Ecto neural progenitor cell (in vitro differentiated cells): ENCODE measurements around the gene RNF186.
"Not testable (repeated sequence)": the region's sequence is repeated elsewhere in the genome, so short reads cannot be mapped to it uniquely, and the experiment has no call there.

Experiments
- DNase-seq: peaks from one replicate; pipeline ENCODE4 v3.0.0-alpha.2; 2018; ENCODE audit warnings: low spot score

The RNF186 gene

DNA sequence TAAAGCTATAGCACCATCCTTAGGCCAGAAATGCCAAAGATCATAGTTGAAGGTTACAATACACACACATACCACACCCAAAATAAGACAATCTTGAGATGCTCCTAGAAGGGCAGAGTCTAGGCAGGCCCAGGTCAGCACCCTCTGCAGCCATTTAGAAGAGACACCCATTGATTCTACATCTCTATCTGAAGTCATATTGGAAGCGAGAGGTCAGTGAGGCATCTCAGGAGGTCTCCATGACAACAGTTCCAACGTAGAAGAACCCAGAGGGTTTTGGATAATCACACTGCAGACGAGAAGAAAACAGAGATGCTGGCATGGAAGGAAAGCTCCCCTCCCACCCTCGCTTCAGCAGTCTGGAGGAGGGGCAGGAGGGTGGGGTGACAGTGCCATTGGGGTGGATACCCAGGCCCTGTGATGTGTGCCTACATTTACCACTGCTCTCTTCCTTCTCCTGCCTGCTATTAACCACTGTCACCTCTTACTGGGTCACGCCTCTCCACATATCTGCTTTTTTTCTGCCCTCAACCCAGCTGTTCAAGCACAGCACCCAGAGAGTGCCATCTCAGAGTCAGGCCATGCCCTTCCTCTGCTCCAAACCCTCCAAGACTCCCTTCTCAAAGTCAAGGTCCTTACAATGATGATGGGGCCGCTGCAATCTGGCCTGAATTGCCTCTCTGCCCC is 21.6 kb downstream of the RNF186 start:
- no peak for DNase-seq

DNA sequence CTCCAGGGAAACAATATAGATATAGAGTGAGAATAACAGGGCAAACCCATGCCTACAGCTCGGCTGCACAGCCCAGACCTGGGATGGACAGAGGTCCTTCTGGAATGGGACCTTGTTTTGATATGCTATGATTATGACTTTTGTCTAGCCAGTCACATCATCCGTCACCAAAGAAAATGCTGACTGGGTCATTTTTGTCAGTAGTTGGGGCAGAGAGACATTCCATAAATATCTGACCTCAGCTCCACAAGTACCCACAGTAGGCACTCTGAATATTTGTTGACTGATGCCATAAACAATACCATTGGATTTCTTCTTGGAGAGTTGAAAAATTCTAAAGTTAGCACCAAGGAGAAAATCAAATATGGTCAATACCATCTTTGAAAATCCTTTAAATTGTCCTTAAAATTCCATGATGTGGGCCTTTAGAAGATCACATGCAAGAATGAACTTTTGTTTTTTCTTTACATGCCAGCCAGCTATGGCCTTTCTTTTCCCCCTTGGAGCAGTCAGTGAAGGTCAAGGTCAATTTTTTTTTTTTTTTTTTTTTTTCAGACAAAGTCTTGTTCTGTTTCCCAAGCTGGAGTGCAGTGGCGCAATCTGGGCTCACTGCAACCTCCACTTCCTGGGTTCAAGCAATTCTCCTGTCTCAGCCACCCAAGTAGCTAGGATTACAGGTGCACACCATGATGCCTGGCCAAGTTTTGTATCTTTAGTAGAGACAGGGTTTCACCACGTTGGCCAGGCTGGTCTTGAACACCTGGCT is 22.7 kb downstream of the RNF186 start:
- DNase-seq = no peak

DNA sequence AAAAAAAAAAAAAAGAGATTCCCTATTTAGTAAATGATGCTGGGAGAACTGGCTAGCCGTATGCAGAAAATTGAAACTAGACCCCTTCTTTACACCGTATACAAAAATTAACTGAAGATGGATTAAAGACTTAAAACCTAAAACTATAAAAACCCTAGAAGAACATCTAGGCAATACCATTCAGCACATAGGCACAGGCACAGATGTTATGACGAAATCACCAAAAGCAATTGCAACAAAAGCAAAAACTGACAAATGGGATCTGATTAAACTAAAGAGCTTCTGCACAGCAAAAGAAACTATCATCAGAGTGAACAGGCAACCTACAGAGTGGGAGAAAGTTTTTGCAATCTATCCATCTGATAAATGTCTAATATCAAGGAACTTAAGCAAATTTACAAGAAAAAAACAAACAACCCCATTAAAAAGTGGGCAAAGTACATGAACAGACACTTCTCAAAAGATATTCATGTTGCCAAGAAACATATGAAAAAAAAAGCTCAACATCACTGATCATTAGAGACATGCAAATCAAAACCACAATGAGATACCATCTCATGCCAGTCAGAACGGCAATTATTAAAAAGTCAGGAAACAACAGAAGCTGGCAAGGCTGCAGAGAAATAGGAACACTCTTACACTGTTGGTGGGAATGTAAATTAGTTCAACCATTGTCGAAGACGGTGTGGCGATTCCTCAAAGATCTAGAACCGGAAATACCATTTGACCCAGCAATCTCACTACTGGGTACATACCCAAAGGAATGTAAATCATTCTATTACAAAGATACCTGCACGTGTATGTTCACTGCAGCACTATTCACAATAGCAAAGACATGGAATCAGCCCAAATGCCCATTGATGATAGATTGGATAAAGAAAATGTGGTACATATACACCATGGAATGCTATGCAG is 24.8 kb downstream of the RNF186 start:
- not testable (repeated sequence) for DNase-seq

DNA sequence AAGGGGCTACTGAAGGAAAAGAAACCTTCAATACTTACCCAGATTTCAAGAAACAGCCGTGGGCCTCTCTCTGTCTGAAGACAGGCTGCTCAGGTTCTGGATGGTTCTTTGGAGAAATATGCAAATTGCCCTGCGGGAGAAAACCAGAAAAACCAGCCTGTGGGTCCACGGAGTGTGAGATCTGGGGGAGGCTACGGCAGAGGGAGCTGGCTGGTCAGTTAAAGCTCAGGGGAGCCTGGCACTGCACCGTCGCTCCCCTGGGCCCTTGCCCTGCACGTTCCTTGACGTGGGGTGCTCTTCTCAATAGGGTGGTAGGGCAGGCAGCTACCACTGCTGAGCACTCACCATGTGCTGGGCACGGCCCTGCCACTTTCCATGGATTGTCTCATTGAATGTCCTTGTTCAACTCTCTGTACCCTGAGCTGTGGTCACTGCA is 28.1 kb downstream of the RNF186 start:
- no peak for DNase-seq

DNA sequence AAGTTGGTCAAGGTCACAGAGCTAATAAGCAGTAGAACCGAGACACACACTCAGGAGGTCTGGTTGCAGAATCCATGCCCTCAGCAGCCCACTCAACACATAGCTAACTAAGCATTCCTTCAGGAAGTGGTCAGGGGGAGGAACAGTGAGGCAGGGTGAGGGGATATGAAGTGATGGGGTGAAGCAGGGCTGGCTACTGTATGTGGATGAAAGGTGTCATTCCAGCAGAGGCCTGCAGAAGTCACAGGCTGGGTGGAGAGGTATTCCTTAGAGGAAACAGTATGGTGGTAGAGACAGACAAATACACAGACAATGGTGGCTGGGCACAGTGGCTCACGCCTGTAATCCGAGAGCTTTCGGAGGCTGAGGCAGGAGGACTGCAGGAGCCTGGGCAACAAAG is 29.4 kb downstream of the RNF186 start:
- DNase-seq = no peak

DNA sequence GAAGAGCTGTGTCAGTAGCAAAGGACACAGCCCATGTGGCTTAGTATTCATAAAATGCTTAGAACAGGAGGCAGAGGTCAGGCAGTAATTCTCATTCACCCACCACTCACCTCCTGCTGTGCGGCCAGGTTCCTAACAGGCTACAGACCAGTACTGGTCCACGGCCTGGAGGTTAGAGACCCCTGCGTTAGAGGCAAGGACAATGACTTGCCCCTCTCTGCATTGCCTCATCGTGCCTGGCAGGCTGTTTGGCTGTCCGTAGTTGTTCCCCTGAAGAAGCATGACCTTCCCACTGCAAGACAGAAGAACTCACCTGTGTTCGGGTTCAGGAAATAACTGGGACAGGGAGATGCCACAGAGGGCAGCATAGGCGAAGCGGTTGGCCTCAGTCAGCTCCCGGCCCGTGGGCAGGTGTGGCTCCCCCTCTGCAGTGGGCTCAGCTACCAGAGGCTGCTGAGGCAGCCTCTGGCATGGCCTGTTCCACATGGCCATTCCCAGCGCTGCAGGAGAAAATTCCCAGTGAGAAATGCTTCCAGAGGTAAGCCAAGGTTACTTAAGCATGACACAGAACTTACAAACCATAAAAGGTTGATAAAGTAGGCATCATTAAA is 34.7 kb downstream of the RNF186 start:
- no peak for DNase-seq

DNA sequence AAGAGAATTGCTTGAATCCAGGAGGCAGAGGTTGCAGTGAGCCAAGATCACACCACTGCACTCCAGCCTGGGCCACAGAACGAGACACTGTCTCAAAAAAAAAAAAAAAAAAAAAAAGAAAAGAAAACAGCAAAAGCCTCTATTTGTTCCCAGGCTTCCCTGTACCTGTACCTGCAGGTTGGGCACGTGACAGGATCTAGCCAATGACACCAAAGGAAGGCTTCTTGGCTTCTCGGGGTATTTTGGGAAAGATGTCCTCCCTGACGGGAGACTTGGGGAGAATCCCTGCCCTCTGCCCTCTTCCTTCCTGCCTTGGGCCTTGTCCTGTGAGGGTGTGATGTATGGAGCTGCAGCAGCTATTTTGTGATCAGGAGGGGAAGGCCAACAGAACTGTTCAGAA is 38.1 kb downstream of the RNF186 start:
- no peak for DNase-seq

DNA sequence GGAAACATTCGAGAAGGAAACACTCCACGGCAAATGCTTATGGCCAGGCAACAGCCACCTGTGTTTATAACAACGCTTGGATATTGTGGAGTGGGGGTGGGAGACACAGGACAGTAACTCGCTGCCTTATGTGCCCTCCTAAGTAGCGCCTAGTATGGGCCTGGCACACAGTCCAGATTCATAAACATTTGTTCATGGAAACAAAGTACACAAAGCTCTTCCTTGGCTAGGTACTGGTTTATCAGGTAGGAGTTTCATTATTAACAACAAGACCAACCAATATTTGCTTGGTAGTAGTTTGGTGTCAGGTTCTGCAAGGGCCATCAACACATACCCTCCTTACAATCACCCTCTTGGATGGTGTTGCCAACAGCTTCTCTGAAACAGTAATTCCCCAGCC is 38.8 kb downstream of the RNF186 start:
- DNase-seq = no peak

DNA sequence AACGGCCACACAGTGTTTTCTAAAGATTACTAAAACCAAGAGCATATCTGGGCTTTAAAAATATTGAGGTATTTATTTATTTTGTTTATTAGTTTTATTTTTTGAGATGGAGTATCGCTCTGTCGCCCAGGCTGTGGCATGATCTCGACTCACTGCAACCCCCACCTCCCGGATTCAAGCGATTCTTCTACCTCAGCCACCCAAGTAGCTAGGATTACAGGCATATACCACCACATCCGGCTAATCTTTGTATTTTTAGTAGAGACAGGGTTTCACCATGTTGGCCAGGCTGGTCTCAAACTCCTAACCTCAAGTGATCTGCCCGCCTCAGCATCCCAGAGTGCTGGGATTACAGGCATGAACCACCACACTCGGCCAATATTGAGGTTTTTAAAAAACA is 39.3 kb downstream of the RNF186 start:
- DNase-seq = no peak

DNA sequence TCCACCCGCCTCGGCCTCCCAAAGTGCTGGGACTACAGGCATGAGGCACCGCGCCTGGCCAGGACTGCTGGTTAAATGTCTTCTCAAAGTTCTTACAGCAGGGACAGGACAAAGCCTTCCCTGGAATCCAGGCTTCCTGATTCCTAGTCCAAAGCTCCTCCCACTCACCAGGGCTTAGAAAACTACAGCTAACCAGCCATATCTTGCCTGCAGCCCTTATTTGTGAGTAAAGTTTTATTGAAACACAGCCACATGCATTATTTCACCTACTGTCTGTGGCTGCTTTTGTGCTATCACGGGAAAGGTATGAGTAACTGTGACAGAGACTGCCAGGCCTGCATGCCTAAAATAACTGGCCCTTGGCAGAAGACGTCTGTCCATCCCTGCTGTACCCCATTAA is 39.8 kb downstream of the RNF186 start:
- DNase-seq = no peak

DNA sequence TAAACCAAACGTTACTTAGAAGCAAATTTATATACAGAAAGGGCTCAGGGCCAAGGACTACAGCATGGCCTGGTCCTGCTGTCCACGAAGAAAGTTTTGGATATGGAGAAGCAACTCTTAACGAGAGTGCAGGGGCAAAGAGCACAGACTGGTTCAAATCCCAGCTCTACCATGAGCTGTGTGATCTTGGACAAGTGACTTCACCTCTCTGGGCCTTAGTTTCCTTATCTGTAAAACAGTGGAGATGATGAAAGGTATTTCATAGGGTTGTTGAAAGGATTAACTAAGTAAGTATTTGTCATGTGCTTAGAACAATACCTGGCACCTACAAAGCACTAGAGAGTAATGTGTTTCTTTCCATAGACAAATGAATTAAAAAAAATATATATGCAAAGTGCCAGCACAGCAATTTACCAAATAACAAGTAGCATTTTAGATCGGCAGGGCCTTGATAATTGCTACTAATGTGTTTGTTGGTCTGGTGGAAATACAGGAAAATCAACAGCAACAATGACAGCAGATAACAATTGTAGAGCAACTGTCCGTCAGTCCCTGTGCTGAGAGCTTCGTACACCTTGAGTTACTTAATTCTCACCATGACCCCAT is 40.8 kb downstream of the RNF186 start:
- DNase-seq = no peak

DNA sequence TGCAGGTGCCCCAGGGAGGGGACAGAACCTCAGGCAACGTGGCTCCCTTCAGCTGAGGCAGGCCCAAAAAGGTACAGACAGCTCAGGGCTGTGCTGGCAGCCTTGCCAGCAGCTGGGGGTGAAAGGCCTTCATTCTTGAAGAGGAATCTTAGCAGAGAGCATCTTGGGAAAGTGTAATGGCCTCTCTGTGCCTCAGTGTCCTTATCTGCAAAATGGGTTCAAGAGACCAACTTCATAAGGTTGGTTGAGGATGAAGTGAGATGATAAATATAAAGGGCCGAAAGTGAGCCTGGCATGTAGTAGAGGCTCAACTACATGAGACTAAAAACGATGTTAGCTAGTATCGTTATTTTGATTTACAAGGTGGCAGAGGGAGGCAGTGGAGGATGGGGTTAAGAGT is 41.6 kb downstream of the RNF186 start:
- DNase-seq = no peak

DNA sequence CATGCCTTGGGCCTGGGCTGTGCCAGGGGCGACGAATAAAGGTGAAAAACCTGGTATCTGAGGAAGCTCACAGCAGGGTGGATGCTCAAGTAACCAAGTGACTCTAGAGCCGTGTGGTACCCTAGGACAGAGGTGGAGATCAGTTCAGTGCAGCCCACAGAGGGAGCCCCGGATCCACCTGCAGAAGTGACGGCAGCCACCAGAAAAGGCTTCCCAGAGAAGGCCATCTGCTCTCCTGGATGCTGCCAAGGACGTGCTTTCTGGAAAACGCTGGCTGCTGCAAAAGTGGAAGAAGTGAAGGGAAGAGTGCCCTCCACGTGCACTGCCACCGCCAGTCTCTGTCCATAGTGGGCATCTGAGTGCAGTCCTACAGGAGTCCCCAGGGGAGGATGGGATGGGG is 43.0 kb downstream of the RNF186 start:
- DNase-seq = no peak

DNA sequence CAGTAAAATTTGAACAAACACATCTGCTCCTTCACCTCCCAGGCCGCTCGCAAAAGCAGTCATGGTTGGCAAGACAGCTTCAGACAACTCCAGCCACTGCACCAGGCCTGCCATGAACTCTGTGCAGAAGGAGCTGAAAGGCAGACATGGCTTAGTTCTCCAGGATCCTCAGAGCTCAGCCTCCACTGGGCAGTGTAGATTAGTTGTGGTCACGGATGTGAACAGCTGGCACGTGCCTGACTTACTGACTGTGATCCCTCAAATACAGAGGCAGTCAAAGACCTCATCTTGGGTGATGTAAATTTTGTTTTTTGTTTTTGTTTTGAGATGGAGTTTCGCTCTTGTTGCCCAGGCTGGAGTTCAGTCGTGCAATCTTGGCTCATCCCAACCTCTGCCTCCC is 43.7 kb downstream of the RNF186 start:
- no peak for DNase-seq

DNA sequence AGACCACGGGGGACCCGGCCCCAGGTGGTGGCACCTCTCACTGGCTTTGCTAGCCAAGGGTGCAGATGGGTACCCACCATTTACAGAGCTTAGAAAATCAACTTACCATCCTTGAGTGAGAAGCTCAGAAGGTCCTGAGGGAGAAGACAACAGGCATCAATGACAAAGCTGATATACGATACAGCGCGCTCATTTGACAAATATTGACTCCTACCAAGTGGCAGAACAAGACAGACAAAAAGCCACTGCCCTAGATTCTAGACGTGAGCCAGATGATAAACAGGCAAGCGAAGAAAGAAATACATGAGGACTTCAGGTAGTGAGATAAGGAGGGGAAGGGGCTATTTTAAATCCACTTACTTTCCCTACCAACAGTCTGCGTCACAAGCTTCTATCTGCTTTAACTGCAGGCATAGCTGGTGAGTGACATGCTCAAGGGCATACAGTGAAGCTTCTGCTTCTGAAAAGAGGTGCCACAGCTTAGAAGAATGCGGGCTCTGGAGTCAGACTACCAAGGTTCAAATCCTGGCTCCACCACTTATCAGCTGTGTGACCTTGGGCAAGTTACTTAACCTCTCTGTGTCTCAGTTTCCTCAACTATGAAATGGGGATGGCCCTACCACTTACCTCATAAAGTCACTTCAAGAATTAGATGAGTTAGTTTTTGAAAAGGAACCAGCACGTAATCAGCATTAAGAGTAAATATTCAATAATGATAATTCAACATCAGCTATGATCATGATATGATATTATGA is 44.5 kb downstream of the RNF186 start:
- no peak for DNase-seq

DNA sequence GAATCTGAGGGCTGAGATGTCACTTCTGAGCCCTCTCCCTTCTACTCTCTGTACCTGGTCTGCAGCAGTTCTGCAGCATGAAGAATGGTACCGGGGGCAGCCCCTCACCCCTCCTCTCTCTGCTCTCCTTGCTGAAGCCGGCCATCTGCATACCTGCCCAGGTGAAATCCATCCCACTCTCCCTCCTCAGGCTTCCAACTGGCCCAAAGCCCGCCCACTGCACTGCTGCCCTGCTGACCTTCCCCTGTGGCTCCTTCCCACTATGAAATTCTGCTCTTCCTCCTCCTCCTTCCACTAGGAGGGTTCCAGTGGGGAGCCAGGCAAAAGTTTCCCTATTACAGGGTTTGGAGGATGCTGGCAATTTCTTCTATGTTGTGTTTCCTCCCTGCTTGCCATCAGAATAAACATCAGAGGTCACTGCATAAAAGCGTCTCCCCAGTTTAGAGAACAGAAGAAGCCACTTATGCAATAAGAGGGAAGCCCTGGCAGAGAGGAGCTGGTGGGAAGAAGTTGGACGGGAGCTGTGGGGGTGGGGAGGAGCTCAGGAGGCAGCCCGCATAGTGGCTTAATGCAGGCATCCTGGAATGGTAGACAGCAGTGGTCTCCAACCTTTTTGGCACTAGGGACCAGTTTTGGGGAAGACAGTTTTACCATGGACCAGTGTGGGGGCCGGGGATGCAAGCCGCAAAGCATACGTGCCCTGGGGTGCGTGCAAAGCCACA is 45.7 kb downstream of the RNF186 start:
- DNase-seq = no peak

DNA sequence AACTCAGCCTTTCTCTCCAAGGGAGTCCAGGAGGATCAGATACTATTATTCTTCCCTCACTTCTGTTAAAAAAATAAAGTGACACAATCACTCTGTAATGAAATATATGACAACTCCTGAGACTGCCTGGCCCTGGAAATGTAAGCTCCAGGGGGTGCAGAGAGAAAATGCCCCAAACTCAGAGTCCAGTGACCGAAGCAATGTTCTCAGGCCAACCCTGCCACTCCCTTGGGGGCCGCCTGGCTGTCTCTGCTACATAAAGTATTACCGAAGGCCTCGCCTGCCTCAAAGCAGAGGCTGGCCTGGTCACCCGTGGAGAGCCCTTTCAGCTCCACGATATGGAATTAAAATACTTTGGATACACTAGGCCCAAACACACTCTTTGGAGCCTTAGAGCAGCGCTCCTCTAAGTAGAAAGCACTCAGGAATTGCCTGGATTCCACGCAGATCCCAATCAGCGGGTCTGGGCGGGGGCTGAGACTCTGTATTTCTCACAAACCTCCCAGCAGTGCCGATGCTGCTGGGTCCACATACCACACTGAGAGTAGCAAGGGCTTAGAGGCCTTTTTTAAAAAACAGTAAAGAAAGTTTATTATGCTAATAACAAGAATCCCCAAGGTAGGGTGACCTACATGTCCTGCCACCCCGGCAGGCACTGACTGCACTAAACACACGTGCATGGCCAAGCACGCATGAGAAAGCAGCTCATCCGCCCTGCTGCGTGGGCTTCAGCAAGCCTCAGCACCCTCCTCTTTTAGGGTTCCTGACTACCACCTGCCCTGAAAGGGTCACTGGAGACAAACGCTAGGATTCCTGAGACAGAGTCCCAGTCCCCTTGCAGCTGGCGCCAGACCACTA is 46.5 kb downstream of the RNF186 start:
- DNase-seq = no peak

DNA sequence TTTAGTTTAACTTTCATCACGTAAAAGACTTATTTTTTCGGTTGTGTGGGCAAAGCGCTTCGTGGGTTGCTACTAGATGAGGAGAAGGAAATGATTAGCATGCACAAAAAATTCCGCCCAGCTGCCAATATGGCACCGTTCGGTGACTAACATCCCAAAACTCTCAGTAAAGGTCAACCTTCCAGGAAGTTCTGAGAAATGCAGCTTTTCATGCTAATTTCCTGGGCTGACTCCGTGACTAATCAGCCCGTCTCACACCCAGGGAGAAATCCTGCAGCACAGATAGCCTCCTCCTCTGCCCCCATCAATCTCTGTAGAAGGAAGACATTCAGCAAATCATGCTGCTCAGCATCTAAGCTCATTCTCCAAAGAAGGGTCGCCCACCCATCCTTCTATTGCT is 49.5 kb downstream of the RNF186 start:
- DNase-seq = no peak

DNA sequence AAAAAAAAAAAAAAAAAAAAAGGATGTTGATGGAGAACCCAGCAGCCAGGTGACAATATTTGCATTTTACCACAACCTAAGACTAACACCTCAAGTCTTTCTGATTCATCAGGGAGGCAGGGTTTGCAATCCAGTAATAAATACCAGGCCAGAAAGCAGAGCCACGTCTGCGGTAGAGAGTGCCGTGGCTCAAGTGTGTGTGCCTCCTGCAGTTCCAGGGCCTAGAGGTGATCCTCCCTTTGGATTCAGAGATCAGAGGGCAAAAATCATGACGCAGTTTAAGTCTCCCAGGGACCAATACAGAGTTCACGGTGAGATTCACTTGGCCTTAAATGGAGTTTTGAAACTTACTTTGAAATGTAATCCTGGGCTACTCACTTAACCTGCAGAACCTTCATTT is 50.2 kb downstream of the RNF186 start:
- no peak for DNase-seq
